Activated naive CD8-positive, alpha-beta T cell treated with anti-CD3 and anti-CD28 coated beads, Interleukin-2, amount 10 ng/mL, durations not matched to agents 7 days and 5 days (primary cell): ENCODE data around the gene KRTDAP. TPM values are rescaled to one million over a fixed set of nuclear protein-coding genes. Genes with fewer than 3 reads are reported as not detected.

Experiments used
- ATAC-seq: fragments of 150-1000 bp; cut with Tn5 transposase; one replicate; pipeline ENCODE4 v1.10.0; 2021; ENCODE audit warnings: low read depth, moderate library complexity
- POLR2A ChIA-PET: fragments of 350-600 bp; sonication (Branson Sonifier 250); formaldehyde crosslinking; loops from one replicate; lab custom pipeline; 2021; ENCODE audit warnings: antibody characterized with exemption; lab: Charles Lee
- DNase-seq: peaks from one replicate; pipeline ENCODE4 v3.0.0; 2021
- H3K27ac Mint-ChIP-seq: one replicate; pipeline ENCODE4 v1.8.0; 2022; ENCODE audit warnings: mild to moderate bottlenecking, mixed read lengths
- H3K27me3 Mint-ChIP-seq: one replicate; pipeline ENCODE4 v1.8.0; 2022; ENCODE audit warnings: mild to moderate bottlenecking, moderate library complexity, mixed read lengths
- H3K36me3 Mint-ChIP-seq: one replicate; pipeline ENCODE4 v1.8.0; 2021; ENCODE audit warnings: mild to moderate bottlenecking, mixed read lengths
- H3K4me1 Mint-ChIP-seq: one replicate; pipeline ENCODE4 v1.8.0; 2021; ENCODE audit warnings: mixed read lengths
- H3K4me3 Mint-ChIP-seq: one replicate; pipeline ENCODE4 v1.8.0; 2022; ENCODE audit warnings: mild to moderate bottlenecking, moderate library complexity, mixed read lengths
- H3K9me3 Mint-ChIP-seq: one replicate; pipeline ENCODE4 v1.8.0; 2021; ENCODE audit warnings: mixed read lengths
- total RNA-seq, 2 experiments: library from RNA; stranded (reverse); gene quantifications; one replicate each; pipeline ENCODE4 v1.2.3, GENCODE V29; 2021

KRTDAP gene
- total RNA-seq, 2 experiments from 2014 or later, result not detected

- ATAC-seq, result no peak
- no peak for DNase-seq
- Mint-ChIP-seq H3K27ac (no peak overlapping the region), H3K27me3 (no peaks in the 10 kb centered on the region), H3K4me3 (no peak overlapping the region), H3K9me3 (no peaks in the 10 kb centered on the region), H3K4me1 (peaks cover 3% of the 10 kb centered on the region), H3K36me3 (no peaks in the 10 kb centered on the region)
- POLR2A ChIA-PET, result no interaction called here
Observed at GRCh38 chr19:35522745-35523327, 32.6 kb upstream of the KRTDAP start.

- no peaks in the 10 kb centered on the region for H3K27me3 Mint-ChIP-seq
- DNase-seq (no peak), ATAC-seq (no peak)
- peaks cover 3% of the 10 kb centered on the region for H3K4me1 Mint-ChIP-seq
- H3K9me3 Mint-ChIP-seq, result no peaks in the 10 kb centered on the region
- no peak overlapping the region for H3K4me3 Mint-ChIP-seq
- POLR2A ChIA-PET, result no interaction called here
- no peaks in the 10 kb centered on the region for H3K36me3 Mint-ChIP-seq
- H3K27ac Mint-ChIP-seq, result no peak overlapping the region
Observed at GRCh38 chr19:35521124-35521743, 31.0 kb upstream of the KRTDAP start.

- Mint-ChIP-seq H3K27ac (no peak overlapping the region), H3K36me3 (no peaks in the 10 kb centered on the region), H3K4me3 (no peak overlapping the region), H3K4me1 (no peaks in the 10 kb centered on the region), H3K27me3 (no peaks in the 10 kb centered on the region), H3K9me3 (no peaks in the 10 kb centered on the region)
- POLR2A ChIA-PET, result no interaction called here
- no peak for DNase-seq
- ATAC-seq, result no peak
Observed at GRCh38 chr19:35519291-35519690, 29.0 kb upstream of the KRTDAP start.

DNA sequence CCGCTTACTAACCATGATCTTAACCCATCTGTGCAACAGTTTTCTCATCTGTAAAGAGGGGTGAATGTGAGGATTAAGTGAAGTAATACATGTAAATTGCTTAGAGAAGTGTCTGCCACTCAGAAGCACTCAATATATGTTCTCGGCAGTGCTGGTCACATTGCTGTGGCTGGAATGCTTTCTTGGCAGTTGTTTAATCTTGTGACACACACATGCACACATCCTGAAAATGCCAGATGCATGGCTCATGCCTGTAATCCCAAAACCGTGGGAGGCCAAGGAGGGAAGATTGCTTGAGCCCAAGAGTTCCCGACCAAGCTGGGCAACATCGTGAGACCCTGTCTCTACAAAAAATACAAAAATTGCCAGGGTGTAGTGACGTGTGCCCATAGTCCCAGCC, 28.0 kb upstream of the KRTDAP start:
- Mint-ChIP-seq H3K27ac (no peak overlapping the region), H3K36me3 (no peaks in the 10 kb centered on the region), H3K27me3 (no peaks in the 10 kb centered on the region)

DNA sequence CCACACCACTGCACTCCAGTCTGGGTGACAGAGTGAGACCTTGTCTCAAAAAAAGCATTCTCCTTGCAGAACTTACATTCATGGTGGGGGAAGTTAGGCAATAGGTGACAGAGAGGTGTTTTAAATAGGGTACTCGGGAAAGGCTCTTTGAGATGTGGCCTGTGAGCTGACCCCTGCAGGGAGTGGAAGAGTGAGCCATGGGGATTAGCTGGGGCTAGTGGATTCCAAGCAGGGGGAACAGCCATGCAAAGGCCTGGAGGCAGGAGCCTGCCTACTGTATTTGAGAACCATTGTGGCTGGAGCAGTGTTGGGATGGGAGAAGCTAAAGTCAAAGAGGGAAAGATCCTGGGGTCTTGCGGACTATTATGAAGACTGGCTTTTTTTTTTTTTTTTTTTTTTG, 27.1 kb upstream of the KRTDAP start:
- no peak overlapping the region for H3K27ac Mint-ChIP-seq
- H3K27me3 Mint-ChIP-seq, result peaks cover 8% of the 10 kb centered on the region
- ATAC-seq, result no peak
- DNase-seq, result no peak
- H3K4me3 Mint-ChIP-seq, result no peak overlapping the region
- no peaks in the 10 kb centered on the region for H3K4me1 Mint-ChIP-seq
- POLR2A ChIA-PET, result no interaction called here
- no peaks in the 10 kb centered on the region for H3K36me3 Mint-ChIP-seq
- no peaks in the 10 kb centered on the region for H3K9me3 Mint-ChIP-seq

More for the DNA sequence above, 28.0 kb upstream of the KRTDAP start:
- H3K9me3 Mint-ChIP-seq, result no peaks in the 10 kb centered on the region
- no peaks in the 10 kb centered on the region for H3K4me1 Mint-ChIP-seq
- DNase-seq (no peak), ATAC-seq (no peak)
- H3K4me3 Mint-ChIP-seq, result no peak overlapping the region
- POLR2A ChIA-PET, result no interaction called here

GRCh38 chr19:35516310-35516709, 26.0 kb upstream of the KRTDAP start:
- H3K4me1 Mint-ChIP-seq, result no peaks in the 10 kb centered on the region
- DNase-seq (no peak), ATAC-seq (no peak)
- H3K4me3 Mint-ChIP-seq, result no peak overlapping the region
- H3K36me3 Mint-ChIP-seq, result no peaks in the 10 kb centered on the region
- POLR2A ChIA-PET, result no interaction called here
- no peak overlapping the region for H3K27ac Mint-ChIP-seq
- no peaks in the 10 kb centered on the region for H3K9me3 Mint-ChIP-seq
- peaks cover 10% of the 10 kb centered on the region for H3K27me3 Mint-ChIP-seq

DNA sequence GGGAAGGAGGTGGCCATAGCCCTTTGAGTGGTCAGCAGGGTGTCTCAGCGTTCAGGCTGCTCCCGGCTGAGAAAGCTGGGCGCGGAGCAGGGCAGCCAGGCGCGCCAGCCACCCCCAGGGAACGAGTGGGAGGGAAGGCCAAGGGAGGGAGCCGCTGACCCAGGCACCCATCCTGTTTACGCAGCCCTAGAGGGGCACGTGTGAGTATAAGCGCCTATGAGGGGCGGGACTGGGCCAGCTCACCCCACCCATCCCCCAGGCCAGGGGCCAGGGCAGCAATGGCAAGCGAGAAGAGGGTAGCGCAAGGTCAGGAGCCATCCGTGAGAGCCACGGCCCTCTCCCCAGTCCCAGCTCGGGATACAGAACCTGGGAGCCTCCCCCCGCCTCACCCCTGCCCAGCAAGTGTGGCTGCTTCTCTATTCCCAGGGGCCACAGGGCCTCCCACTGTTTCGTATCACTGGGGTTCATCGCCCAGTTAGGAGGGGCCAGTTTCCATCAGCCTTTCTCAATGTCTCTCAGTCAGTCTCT, 24.1 kb upstream of the KRTDAP start:
- DNase-seq (no peak), ATAC-seq (no peak)
- Mint-ChIP-seq H3K4me3 (no peak overlapping the region), H3K27ac (no peak overlapping the region), H3K4me1 (peaks cover 5% of the 10 kb centered on the region), H3K36me3 (no peaks in the 10 kb centered on the region), H3K27me3 (peaks cover 26% of the 10 kb centered on the region), H3K9me3 (no peaks in the 10 kb centered on the region)
- POLR2A ChIA-PET, result no interaction called here

GRCh38 chr19:35513628-35514281, 23.5 kb upstream of the KRTDAP start, which contains the start of gene DMKN:
Gene DMKN (minus strand): TSS chr19:35513649. CDS start chr19:35513475, 174 bp downstream.
- POLR2A ChIA-PET, result no interaction called here
- Mint-ChIP-seq H3K4me1 (peaks cover 7% of the 10 kb centered on the region), H3K4me3 (no peak within 1 kb of the TSS), H3K27ac (no peak within 1 kb of the TSS), H3K9me3 (no peaks in the 10 kb centered on the region), H3K27me3 (peaks cover 32% of the 10 kb centered on the region), H3K36me3 (no peaks in the 10 kb centered on the region)
- no peak for DNase-seq
- peak; percentile 7 for ATAC-seq

- H3K9me3 Mint-ChIP-seq, result no peaks in the 10 kb centered on the region
- no peak overlapping the region for H3K4me3 Mint-ChIP-seq
- DNase-seq (no peak), ATAC-seq (no peak)
- POLR2A ChIA-PET, result no interaction called here
- no peak overlapping the region for H3K27ac Mint-ChIP-seq
- H3K36me3 Mint-ChIP-seq, result no peaks in the 10 kb centered on the region
- H3K27me3 Mint-ChIP-seq, result peaks cover 39% of the 10 kb centered on the region
- peaks cover 7% of the 10 kb centered on the region for H3K4me1 Mint-ChIP-seq
Observed at GRCh38 chr19:35512831-35513627, 22.8 kb upstream of the KRTDAP start.

DNA sequence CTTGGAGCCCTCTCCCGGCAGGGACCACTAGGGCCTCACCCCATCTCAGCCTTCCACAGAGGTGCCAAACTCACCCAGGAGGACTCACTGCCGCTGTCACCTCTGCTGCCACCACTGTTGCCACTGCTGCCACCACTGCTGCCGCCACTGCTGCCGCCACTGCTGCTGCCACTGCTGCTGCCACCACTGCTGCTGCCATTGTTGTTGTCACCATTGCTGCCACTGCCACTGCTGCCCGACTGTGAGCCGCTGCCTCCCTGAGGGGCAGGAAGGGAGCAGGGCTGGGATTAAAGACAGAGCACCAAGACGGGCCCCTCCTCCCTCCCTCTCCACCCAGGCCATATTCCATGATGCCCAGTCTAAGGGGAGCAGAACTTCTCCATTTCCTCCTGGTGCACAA, 21.1 kb upstream of the KRTDAP start:
- POLR2A ChIA-PET, result no interaction called here
- Mint-ChIP-seq H3K27ac (no peak overlapping the region), H3K4me1 (peaks cover 7% of the 10 kb centered on the region), H3K9me3 (no peaks in the 10 kb centered on the region), H3K4me3 (no peak overlapping the region), H3K36me3 (no peaks in the 10 kb centered on the region), H3K27me3 (peaks cover 49% of the 10 kb centered on the region)
- DNase-seq (no peak), ATAC-seq (no peak)

DNA sequence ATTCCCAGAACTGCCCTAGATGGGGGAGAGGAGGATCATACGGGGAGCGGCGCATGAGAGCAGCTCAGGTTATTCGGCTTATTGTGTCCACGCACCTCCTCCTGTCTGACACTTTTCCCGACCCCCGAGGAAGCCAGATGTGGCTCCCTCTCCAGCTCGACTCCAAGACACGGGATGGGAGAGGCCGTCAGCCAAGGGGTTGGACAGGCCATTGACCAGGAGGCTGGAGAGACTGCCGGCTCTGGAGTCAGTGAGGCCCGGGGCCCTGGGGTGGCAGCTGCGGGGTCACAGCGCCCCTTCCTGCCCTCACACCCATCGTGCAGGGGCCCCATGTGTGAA, 20.3 kb upstream of the KRTDAP start:
- DNase-seq (no peak), ATAC-seq (no peak)
- POLR2A ChIA-PET, result no interaction called here
- peaks cover 51% of the 10 kb centered on the region for H3K27me3 Mint-ChIP-seq
- no peaks in the 10 kb centered on the region for H3K36me3 Mint-ChIP-seq
- H3K9me3 Mint-ChIP-seq, result no peaks in the 10 kb centered on the region
- peaks cover 7% of the 10 kb centered on the region for H3K4me1 Mint-ChIP-seq
- peak overlapping the region; percentile 52 for H3K4me3 Mint-ChIP-seq
- no peak overlapping the region for H3K27ac Mint-ChIP-seq

GRCh38 chr19:35509861-35510625, 19.8 kb upstream of the KRTDAP start:
- DNase-seq, result peak; percentile 83
- no peaks in the 10 kb centered on the region for H3K9me3 Mint-ChIP-seq
- ATAC-seq, result peak; percentile 72
- POLR2A ChIA-PET, result interaction anchor here (0.6 kb wide), 1 partner anchor 521 kb away, joined by 4 read pairs; no protein-coding TSS in a partner anchor
- peaks cover 7% of the 10 kb centered on the region for H3K4me1 Mint-ChIP-seq
- H3K27me3 Mint-ChIP-seq, result peaks cover 51% of the 10 kb centered on the region
- H3K4me3 Mint-ChIP-seq, result peak overlapping the region; percentile 52
- H3K27ac Mint-ChIP-seq, result no peak overlapping the region
- no peaks in the 10 kb centered on the region for H3K36me3 Mint-ChIP-seq
